GM23338 (cell line): ENCODE measurements around the gene RELL2. TPM values are rescaled to one million over a fixed set of nuclear protein-coding genes. Genes with fewer than 3 reads are reported as not detected.

Source experiments
- ATAC-seq: fragments of 200-7000 bp; cut with Tn5 transposase; 3 replicates; pipeline ENCODE4 v1.9.1; 2020
- DNase-seq: peaks from one replicate; pipeline ENCODE4 v3.0.0-alpha.2; 2015; ENCODE audit warnings: low spot score
- H2AFZ ChIP-seq: fragments of 200-600 bp; sonication (generic); 2 replicates; pipeline ENCODE4 v1.8.0; 2016; ENCODE audit warnings: antibody characterized with exemption, mild to moderate bottlenecking, moderate library complexity
- H3F3A ChIP-seq: fragments of 200-600 bp; sonication (generic); replicated peaks from 2 replicates; pipeline ENCODE4 v1.8.0; 2017; ENCODE audit warnings: antibody characterized with exemption, mixed run types, low read depth
- H3K27ac ChIP-seq: fragments of 200-600 bp; sonication (generic); 2 replicates; pipeline ENCODE4 v1.6.1; 2016; ENCODE audit warnings: low read depth
- H3K27me3 ChIP-seq: fragments of 200-600 bp; sonication (generic); 2 replicates; pipeline ENCODE4 v1.8.0; 2016; ENCODE audit warnings: mild to moderate bottlenecking, mixed run types, moderate library complexity; ENCODE audit not compliant: insufficient read depth
- H3K36me3 ChIP-seq: fragments of 200-600 bp; sonication (generic); 2 replicates; pipeline ENCODE4 v1.8.0; 2016; ENCODE audit warnings: mild to moderate bottlenecking; ENCODE audit not compliant: insufficient read depth
- H3K4me1 ChIP-seq: fragments of 200-600 bp; sonication (generic); 2 replicates; pipeline ENCODE4 v1.8.0; 2016; ENCODE audit warnings: mild to moderate bottlenecking, moderate library complexity; ENCODE audit not compliant: insufficient read depth
- H3K4me2 ChIP-seq: fragments of 200-600 bp; sonication (generic); 2 replicates; pipeline ENCODE4 v1.7.1; 2017; ENCODE audit warnings: mixed run types
- H3K4me3 ChIP-seq: fragments of 200-600 bp; sonication (generic); 2 replicates; pipeline ENCODE4 v1.6.1; 2016; ENCODE audit warnings: mixed run types
- H3K79me2 ChIP-seq: fragments of 200-600 bp; sonication (generic); replicated peaks from 2 replicates; pipeline ENCODE4 v1.8.0; 2017; ENCODE audit warnings: mild to moderate bottlenecking; ENCODE audit not compliant: insufficient read depth
- H3K9me2 ChIP-seq: fragments of 200-600 bp; sonication (generic); 2 replicates; pipeline ENCODE4 v1.8.0; 2017; ENCODE audit not compliant: insufficient read depth
- H4K20me1 ChIP-seq: fragments of 200-600 bp; sonication (generic); replicated peaks from 2 replicates; pipeline ENCODE4 v1.8.0; 2017; ENCODE audit warnings: mild to moderate bottlenecking; ENCODE audit not compliant: insufficient read depth
- H3K27ac Mint-ChIP-seq: 2 replicates; pipeline ENCODE4 v1.8.0; 2020; ENCODE audit warnings: inconsistent platforms, mild to moderate bottlenecking, moderate library complexity, mixed read lengths
- H3K27me3 Mint-ChIP-seq: 3 replicates; pipeline ENCODE4 v1.8.0; 2022; ENCODE audit warnings: low read depth, mild to moderate bottlenecking, moderate library complexity, mixed read lengths, inconsistent platforms; ENCODE audit not compliant: insufficient read depth, poor library complexity
- H3K36me3 Mint-ChIP-seq: 3 replicates; pipeline ENCODE4 v1.8.0; 2021; ENCODE audit warnings: low read depth, mild to moderate bottlenecking, inconsistent platforms, moderate library complexity, mixed read lengths
- H3K4me1 Mint-ChIP-seq: 3 replicates; pipeline ENCODE4 v1.8.0; 2020; ENCODE audit warnings: mild to moderate bottlenecking, inconsistent platforms, mixed read lengths
- H3K4me3 Mint-ChIP-seq: 3 replicates; pipeline ENCODE4 v1.8.0; 2021; ENCODE audit warnings: moderate library complexity, mild to moderate bottlenecking, inconsistent platforms, mixed read lengths
- H3K9me3 Mint-ChIP-seq: 3 replicates; pipeline ENCODE4 v1.8.0; 2020; ENCODE audit warnings: moderate library complexity, mild to moderate bottlenecking, inconsistent platforms, mixed read lengths
- CREB1 ChIP-seq: fragments of 250-450 bp; sonication (Bioruptor Pico); IDR thresholded peaks from 2 replicates; pipeline ENCODE4 v1.5.0; 2020; ENCODE audit warnings: low read depth, mild to moderate bottlenecking, moderate library complexity
- ETS1 ChIP-seq: IDR thresholded peaks from 2 replicates; pipeline ENCODE4 v1.6.1; 2016; ENCODE audit warnings: antibody characterized with exemption
- EZH2 ChIP-seq: fragments of 200-600 bp; sonication (generic); IDR thresholded peaks from one replicate; pipeline ENCODE4 v1.8.0; 2017; ENCODE audit warnings: antibody characterized with exemption, mild to moderate bottlenecking, low read depth; ENCODE audit not compliant: unreplicated experiment
- EZH2phosphoT487 ChIP-seq: fragments of 200-600 bp; sonication (generic); IDR thresholded peaks from one replicate; pipeline ENCODE4 v1.8.1; 2018; ENCODE audit warnings: antibody characterized with exemption; ENCODE audit not compliant: unreplicated experiment
- JUNB ChIP-seq: IDR thresholded peaks from one replicate; pipeline ENCODE4 v1.6.1; 2016; ENCODE audit warnings: antibody characterized with exemption; ENCODE audit not compliant: unreplicated experiment
- NANOG ChIP-seq: IDR thresholded peaks from 2 replicates; pipeline ENCODE4 v1.6.1; 2016; ENCODE audit warnings: antibody characterized with exemption, borderline replicate concordance
- POLR2AphosphoS5 ChIP-seq: IDR thresholded peaks from 2 replicates; pipeline ENCODE4 v1.6.1; 2016; ENCODE audit warnings: antibody characterized with exemption, low read depth
- REST ChIP-seq: IDR thresholded peaks from one replicate; pipeline ENCODE4 v1.6.1; 2018; ENCODE audit warnings: antibody characterized with exemption; ENCODE audit not compliant: unreplicated experiment
- STAT1 ChIP-seq: IDR thresholded peaks from one replicate; pipeline ENCODE4 v1.6.1; 2016; ENCODE audit warnings: antibody characterized with exemption; ENCODE audit not compliant: unreplicated experiment
- ZNF114 ChIP-seq: fragments of 250-450 bp; sonication (Bioruptor Pico); IDR thresholded peaks from 2 replicates; pipeline ENCODE4 v1.5.0; 2020; ENCODE audit warnings: mild to moderate bottlenecking, moderate library complexity
- ZNF331 ChIP-seq: fragments of 250-450 bp; sonication (Bioruptor Pico); IDR thresholded peaks from 2 replicates; pipeline ENCODE4 v1.5.0; 2020; ENCODE audit warnings: low read depth, mild to moderate bottlenecking, moderate library complexity
- long read RNA-seq: library from polyadenylated mRNA; unstranded; transcript quantifications from one replicate; pipeline ENCODE4 v2.0.0, GENCODE V29; 2020; ENCODE audit not compliant: unreplicated experiment
- polyA plus RNA-seq: library from polyadenylated mRNA; unstranded; fragments of >200 nt; fragmentation: Nextera tagmentation; extraction: Ambion mirVana; gene quantifications from 2 replicates; pipeline ENCODE4 v1.2.1, GENCODE V29; 2016
- total RNA-seq: library from RNA; depleted of rRNA; stranded (reverse); fragments of >200 nt; shearing (Covaris generic); gene quantifications from 2 replicates; pipeline ENCODE4 v1.2.3, GENCODE V29; 2014; rRNA removed
- TF ChIP-seq, protein P1 (sequence below), 2 experiments: fragments of 200-600 bp in 1 of 2; sonication (generic) in 1 of 2; conservative IDR thresholded peaks; 2 replicates each; pipeline versions ENCODE4 v1.5.1 to v1.6.1; 2016 to 2017; ENCODE audit warnings: antibody characterized with exemption in 2 of 2, low read depth in 2 of 2, mild to moderate bottlenecking in 2 of 2, moderate library complexity in 1 of 2

The RELL2 gene, protein sequence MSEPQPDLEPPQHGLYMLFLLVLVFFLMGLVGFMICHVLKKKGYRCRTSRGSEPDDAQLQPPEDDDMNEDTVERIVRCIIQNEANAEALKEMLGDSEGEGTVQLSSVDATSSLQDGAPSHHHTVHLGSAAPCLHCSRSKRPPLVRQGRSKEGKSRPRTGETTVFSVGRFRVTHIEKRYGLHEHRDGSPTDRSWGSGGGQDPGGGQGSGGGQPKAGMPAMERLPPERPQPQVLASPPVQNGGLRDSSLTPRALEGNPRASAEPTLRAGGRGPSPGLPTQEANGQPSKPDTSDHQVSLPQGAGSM
- total RNA-seq (30.6 and 34.6 TPM in 2 replicates), polyA plus RNA-seq (18.6 and 20.4 TPM in 2 replicates)
- long read RNA-seq, transcript RELL2-202 (8 exons, 2,154 nt), result major isoform, 5 of 19 reads
- long read RNA-seq, partial matches to known transcripts, result 4 of 19 reads
- long read RNA-seq, other reads (novel, unspliced or antisense), result 9 of 19 reads

DNA sequence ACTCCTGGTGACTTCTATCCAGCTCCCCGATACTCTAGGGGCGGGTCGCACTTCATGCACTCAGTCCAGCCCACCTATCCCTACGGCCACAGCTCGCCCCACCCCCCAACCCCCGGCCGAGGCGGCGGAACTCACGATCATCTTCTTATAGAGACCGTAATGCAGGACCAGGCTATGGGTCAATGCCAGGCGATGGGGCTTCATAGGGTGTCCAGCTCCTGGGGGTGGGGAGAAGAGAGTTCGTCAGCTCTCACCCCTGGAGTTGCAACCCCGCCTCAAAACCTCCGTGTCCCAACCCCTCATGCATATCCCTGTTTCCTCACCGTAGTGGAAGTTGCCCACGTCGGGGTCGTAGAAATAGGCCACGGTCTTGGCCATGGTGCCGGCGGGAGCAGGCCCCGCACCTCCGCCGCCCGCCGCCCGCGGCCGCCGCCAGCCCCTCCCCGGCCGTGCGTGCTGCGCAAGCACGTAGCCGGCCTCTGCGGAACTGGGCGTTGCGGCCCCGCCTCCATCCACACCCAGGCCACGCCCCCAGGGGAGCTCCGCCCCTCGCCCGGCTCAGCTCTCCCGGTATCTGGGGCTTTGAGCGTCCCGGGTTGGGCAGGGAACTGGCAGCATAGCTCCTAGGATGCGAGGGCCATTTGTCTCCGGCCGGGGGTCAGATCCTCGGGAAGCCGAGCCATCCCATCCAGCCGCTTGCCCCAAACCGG is at the start of gene RELL2, which contains the start of gene HDAC3:
TSS of gene RELL2 (plus strand) at position 585 of the 710 bp plus-strand sequence. CDS start 1,229 bp downstream, outside the sequence.
TSS of gene HDAC3 (minus strand) at position 437 of the 710 bp plus-strand sequence. CDS start at position 378, 59 bp downstream.
- peaks cover 49% of the 10 kb centered on the region for H3K79me2 ChIP-seq
- peak within 1 kb of the TSS; percentile 90 for H3K27ac ChIP-seq
- peaks cover 3% of the 10 kb centered on the region; the same call in 1 of the 2 replicates for H3K27me3 ChIP-seq
- DNase-seq (peak; percentile 95), ATAC-seq (peak; percentile 79)
- H3K4me2 ChIP-seq, result peak within 1 kb of the TSS; percentile 95
- no peaks in the 10 kb centered on the region for H3K9me3 Mint-ChIP-seq
- peak within 1 kb of the TSS; percentile 91 for H3K4me3 Mint-ChIP-seq
- no peaks in the 10 kb centered on the region for H3K9me2 ChIP-seq
- peak within 1 kb of the TSS; percentile 81 for H3K27ac Mint-ChIP-seq
- H4K20me1 ChIP-seq, result peaks cover 27% of the 10 kb centered on the region
- peak within 1 kb of the TSS; percentile 97 for H2AFZ ChIP-seq
- H3K36me3 Mint-ChIP-seq, result peaks cover 31% of the 10 kb centered on the region
- peaks cover 8% of the 10 kb centered on the region for H3K27me3 Mint-ChIP-seq
- 0 out of 2 replicates have a peak, but pooled peaks cover 6% of the 10 kb centered on the region for H3K36me3 ChIP-seq
- peak within 1 kb of the TSS; percentile 99 for H3K4me3 ChIP-seq
- H3F3A ChIP-seq, result 0 out of 2 replicates have a peak, but pooled peaks cover 14% of the 10 kb centered on the region
- peaks cover 29% of the 10 kb centered on the region for H3K4me1 Mint-ChIP-seq
- peaks cover 20% of the 10 kb centered on the region for H3K4me1 ChIP-seq
- peak; percentile 79 for TF ChIP-seq POLR2AphosphoS5
- no peak for TF ChIP-seq EZH2phosphoT487
- no peak for TF ChIP-seq NANOG
- TF ChIP-seq JUNB, result no peak
- TF ChIP-seq REST, result no peak
- no peak for TF ChIP-seq ETS1
- TF ChIP-seq ZNF114, result no peak
- TF ChIP-seq, protein P1, sequence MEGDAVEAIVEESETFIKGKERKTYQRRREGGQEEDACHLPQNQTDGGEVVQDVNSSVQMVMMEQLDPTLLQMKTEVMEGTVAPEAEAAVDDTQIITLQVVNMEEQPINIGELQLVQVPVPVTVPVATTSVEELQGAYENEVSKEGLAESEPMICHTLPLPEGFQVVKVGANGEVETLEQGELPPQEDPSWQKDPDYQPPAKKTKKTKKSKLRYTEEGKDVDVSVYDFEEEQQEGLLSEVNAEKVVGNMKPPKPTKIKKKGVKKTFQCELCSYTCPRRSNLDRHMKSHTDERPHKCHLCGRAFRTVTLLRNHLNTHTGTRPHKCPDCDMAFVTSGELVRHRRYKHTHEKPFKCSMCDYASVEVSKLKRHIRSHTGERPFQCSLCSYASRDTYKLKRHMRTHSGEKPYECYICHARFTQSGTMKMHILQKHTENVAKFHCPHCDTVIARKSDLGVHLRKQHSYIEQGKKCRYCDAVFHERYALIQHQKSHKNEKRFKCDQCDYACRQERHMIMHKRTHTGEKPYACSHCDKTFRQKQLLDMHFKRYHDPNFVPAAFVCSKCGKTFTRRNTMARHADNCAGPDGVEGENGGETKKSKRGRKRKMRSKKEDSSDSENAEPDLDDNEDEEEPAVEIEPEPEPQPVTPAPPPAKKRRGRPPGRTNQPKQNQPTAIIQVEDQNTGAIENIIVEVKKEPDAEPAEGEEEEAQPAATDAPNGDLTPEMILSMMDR (conservative IDR thresholded peaks at IDR 0.05; ENCODE audit: low read depth in 2 of 2), result no peak
- no peak for TF ChIP-seq STAT1
- TF ChIP-seq CREB1 (CRISPR knock-in tag), result peak; percentile 65
- TF ChIP-seq ZNF331, result no peak; the same call in 1 of the 2 replicates
- no peak for TF ChIP-seq EZH2
